Ishikawa (cell line): ENCODE measurements around the gene DLL1.

Experiments
- CEBPB ChIP-seq: IDR thresholded peaks from 2 replicates; pipeline ENCODE4 v1.6.1; 2012
- CREB1 ChIP-seq: IDR thresholded peaks from 2 replicates; pipeline ENCODE4 v1.6.1; 2012; ENCODE audit warnings: low read depth
- EGR1 ChIP-seq: IDR thresholded peaks from 2 replicates; pipeline ENCODE4 v1.6.1; 2012
- EP300 ChIP-seq: IDR thresholded peaks from 2 replicates; pipeline ENCODE4 v1.6.1; 2012; ENCODE audit warnings: borderline replicate concordance
- FOXM1 ChIP-seq: IDR thresholded peaks from 2 replicates; pipeline ENCODE4 v1.6.1; 2012; ENCODE audit warnings: low read depth, borderline replicate concordance
- NFIC ChIP-seq: IDR thresholded peaks from 2 replicates; pipeline ENCODE4 v1.6.1; 2012
- RAD21 ChIP-seq: IDR thresholded peaks from 2 replicates; pipeline ENCODE4 v1.6.1; 2012; ENCODE audit warnings: low read depth
- TAF1 ChIP-seq: IDR thresholded peaks from 2 replicates; pipeline ENCODE4 v1.6.1; 2012; ENCODE audit warnings: low read depth, mild to moderate bottlenecking
- TEAD4 ChIP-seq: IDR thresholded peaks from 2 replicates; pipeline ENCODE4 v1.6.1; 2012
- TF ChIP-seq, protein P1 (sequence below): IDR thresholded peaks from 2 replicates; pipeline ENCODE4 v1.6.1; 2012; ENCODE audit warnings: low read depth, mild to moderate bottlenecking
- TF ChIP-seq, protein P2 (sequence below): IDR thresholded peaks from 2 replicates; pipeline ENCODE4 v1.6.1; 2012
- TF ChIP-seq, protein P3 (sequence below): IDR thresholded peaks from 2 replicates; pipeline ENCODE4 v1.6.1; 2012

DNA sequence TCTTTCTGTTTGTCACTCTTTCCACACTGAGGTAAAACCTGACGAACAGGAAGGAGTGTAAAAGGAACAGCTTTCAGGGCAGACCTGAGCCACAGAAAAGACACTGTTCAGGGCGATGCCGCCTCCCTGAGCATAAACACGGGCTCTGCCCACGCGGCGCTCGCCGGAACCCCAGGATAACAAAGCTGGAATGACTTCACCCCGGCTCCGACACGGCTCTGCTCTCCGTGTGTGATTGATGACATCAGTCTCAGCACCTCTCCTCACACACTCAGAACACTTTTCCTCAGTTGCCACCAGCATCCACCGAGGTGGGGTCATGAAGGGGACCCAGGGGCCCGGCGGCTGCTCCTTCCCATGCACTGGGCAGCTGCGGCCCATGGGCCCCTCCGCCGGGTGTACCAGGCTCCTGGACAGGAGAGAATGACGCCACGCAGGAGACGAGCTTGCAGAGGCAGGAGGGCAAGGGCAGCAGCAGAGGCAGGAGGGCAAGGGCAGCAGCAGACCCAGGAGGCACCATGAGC lies 43.6 kb downstream of the DLL1 start:
- TF ChIP-seq TEAD4 (no peak), RAD21 (no peak), EP300 (no peak), NFIC (no peak), CREB1 (no peak), FOXM1 (no peak), EGR1 (no peak), CEBPB (no peak), TAF1 (no peak)
- TF ChIP-seq, protein P1, sequence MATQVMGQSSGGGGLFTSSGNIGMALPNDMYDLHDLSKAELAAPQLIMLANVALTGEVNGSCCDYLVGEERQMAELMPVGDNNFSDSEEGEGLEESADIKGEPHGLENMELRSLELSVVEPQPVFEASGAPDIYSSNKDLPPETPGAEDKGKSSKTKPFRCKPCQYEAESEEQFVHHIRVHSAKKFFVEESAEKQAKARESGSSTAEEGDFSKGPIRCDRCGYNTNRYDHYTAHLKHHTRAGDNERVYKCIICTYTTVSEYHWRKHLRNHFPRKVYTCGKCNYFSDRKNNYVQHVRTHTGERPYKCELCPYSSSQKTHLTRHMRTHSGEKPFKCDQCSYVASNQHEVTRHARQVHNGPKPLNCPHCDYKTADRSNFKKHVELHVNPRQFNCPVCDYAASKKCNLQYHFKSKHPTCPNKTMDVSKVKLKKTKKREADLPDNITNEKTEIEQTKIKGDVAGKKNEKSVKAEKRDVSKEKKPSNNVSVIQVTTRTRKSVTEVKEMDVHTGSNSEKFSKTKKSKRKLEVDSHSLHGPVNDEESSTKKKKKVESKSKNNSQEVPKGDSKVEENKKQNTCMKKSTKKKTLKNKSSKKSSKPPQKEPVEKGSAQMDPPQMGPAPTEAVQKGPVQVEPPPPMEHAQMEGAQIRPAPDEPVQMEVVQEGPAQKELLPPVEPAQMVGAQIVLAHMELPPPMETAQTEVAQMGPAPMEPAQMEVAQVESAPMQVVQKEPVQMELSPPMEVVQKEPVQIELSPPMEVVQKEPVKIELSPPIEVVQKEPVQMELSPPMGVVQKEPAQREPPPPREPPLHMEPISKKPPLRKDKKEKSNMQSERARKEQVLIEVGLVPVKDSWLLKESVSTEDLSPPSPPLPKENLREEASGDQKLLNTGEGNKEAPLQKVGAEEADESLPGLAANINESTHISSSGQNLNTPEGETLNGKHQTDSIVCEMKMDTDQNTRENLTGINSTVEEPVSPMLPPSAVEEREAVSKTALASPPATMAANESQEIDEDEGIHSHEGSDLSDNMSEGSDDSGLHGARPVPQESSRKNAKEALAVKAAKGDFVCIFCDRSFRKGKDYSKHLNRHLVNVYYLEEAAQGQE, result no peak
- TF ChIP-seq, protein P2, sequence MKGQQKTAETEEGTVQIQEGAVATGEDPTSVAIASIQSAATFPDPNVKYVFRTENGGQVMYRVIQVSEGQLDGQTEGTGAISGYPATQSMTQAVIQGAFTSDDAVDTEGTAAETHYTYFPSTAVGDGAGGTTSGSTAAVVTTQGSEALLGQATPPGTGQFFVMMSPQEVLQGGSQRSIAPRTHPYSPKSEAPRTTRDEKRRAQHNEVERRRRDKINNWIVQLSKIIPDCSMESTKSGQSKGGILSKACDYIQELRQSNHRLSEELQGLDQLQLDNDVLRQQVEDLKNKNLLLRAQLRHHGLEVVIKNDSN, result no peak
- TF ChIP-seq, protein P3, sequence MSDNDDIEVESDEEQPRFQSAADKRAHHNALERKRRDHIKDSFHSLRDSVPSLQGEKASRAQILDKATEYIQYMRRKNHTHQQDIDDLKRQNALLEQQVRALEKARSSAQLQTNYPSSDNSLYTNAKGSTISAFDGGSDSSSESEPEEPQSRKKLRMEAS, result no peak
